Vagina (tissue), 2 donors: ENCODE measurements around the gene RNF4. TPM values are rescaled to one million over a fixed set of nuclear protein-coding genes. Genes with fewer than 3 reads are reported as not detected.

Experiments used
- DNase-seq, 2 donors: peaks; one replicate each; pipeline ENCODE4 v3.0.0-alpha.2; 2017; ENCODE audit errors: extremely low spot score in 2 of 2
- H3K27ac ChIP-seq: fragments of 200-600 bp; sonication (generic); one replicate; pipeline ENCODE4 v1.5.1; 2019
- H3K27me3 ChIP-seq: fragments of 200-600 bp; sonication (generic); one replicate; pipeline ENCODE4 v1.5.1; 2019
- H3K36me3 ChIP-seq, 2 donors: fragments of 200-600 bp; sonication (generic); one replicate each; pipeline ENCODE4 v1.5.1; 2017 to 2019
- H3K4me1 ChIP-seq: fragments of 200-600 bp; sonication (generic); one replicate; pipeline ENCODE4 v1.5.1; 2019
- H3K4me3 ChIP-seq, 2 donors: fragments of 200-600 bp; sonication (generic); 1 replicate in 1 of 2; 2 replicates in 1 of 2; pipeline ENCODE4 v1.5.1; 2016 to 2019
- H3K9me3 ChIP-seq: fragments of 200-600 bp; sonication (generic); one replicate; pipeline ENCODE4 v1.5.1; 2019
- CTCF ChIP-seq, 3 experiments: fragments of 450-650 bp in 2 of 3; fragments of 200-600 bp in 1 of 3; sonication (generic) in 1 of 3; IDR thresholded peaks; one replicate each; pipeline ENCODE4 v1.5.1; 2017 to 2019; ENCODE audit warnings: antibody characterized with exemption in 3 of 3, mild to moderate bottlenecking in 2 of 3, moderate library complexity in 2 of 3
- POLR2A ChIP-seq, 2 donors: fragments of 450-650 bp; IDR thresholded peaks; one replicate each; pipeline ENCODE4 v1.6.1; 2017; ENCODE audit warnings: antibody characterized with exemption in 2 of 2, mild to moderate bottlenecking in 2 of 2, moderate library complexity in 2 of 2
- POLR2AphosphoS5 ChIP-seq, 2 donors: sonication (generic); formaldehyde crosslinking; IDR thresholded peaks; one replicate each; pipeline ENCODE4 v1.9.0; 2017; ENCODE audit warnings: antibody characterized with exemption in 2 of 2, mild to moderate bottlenecking in 2 of 2, low read depth in 1 of 2; ENCODE audit not compliant: insufficient read depth in 1 of 2
- intact Hi-C: fragments of 100-400 bp; cut with DNase I; formaldehyde crosslinking; loops from one replicate; pipeline ENCODE4 v1.15.1; 2023
- total RNA-seq: library from RNA; depleted of rRNA; stranded (reverse); fragments of >200 nt; gene quantifications from one replicate; pipeline ENCODE4 v1.2.3, GENCODE V29; 2016

The RNF4 gene
- total RNA-seq, 1 donor from 2014 or later = 30.2 TPM

DNA sequence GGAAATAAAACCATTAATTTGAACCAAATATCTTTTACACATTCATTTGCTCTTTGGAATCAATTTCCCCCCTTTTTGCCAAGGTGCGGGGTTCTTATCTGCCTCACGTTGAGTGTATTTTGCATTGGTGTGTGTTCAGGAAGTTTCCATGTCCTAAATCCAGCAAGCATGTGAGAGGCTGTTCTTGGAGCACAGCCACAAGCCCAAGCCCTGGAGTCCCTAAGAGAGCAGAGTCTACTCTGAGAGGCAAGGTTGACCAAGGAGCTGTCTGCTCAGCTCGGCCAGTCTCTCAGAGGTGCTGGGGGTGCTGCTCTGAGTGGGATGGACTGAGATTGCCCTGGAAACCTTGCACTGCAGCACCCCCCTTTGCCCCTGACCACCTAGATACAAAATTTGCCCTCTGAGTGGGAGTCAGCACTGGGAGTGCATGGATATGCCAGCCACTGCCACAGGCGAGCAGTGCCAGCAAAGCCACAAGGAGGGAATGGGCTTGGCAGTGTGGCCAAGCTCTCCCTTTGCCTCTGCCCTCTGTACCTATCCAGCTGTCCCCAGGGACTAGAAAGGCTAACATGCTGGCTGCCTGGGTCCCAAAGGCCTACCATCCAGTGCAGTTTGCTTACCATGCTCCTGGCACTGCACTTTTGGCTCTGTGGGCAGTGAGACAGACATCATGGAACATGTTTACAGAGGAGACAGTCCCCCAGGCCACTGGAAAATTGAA is 47.1 kb downstream of the RNF4 start:
- no peak for DNase-seq
- Histone ChIP-seq H3K27me3 (no peaks in the 10 kb centered on the region), H3K27ac (peak overlapping the region; percentile 17), H3K4me3 (no peak overlapping the region), H3K4me1 (peaks cover 5% of the 10 kb centered on the region), H3K9me3 (no peaks in the 10 kb centered on the region), H3K36me3 (peaks cover 0 to 34% of the 10 kb centered on the region in 2 donors)
- intact Hi-C loops = no loop called here
- TF ChIP-seq POLR2A (IDR thresholded peaks at IDR 0.05) (no peak), CTCF (IDR thresholded peaks at IDR 0.05) (no peak), POLR2AphosphoS5 (IDR thresholded peaks at IDR 0.05; ENCODE audit: insufficient read depth in 1 of 2, low read depth in 1 of 2) (no peak)

DNA sequence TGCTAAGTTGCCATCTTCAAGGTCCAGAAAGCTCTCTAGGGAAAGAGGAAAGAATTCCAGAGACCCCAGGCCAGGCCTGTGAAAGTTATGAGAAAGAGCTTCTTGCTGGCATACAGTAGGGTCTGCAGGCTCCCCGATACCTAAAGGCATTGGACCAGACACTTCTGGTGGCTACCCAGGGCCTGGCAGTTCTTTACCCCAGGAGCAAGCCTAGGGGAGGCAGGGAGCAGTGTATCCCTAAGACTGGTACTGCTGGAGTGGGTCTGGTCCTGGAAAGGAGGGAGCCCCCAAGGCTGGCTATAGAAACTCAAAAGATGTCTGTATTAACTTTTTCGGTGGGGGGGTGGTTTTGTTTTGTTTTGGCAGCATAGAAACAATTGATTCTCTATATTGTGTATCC is 47.7 kb downstream of the RNF4 start:
- Histone ChIP-seq H3K4me3 (no peak overlapping the region), H3K27me3 (no peaks in the 10 kb centered on the region), H3K4me1 (peaks cover 5% of the 10 kb centered on the region), H3K36me3 (peaks cover 0 to 34% of the 10 kb centered on the region in 2 donors), H3K9me3 (no peaks in the 10 kb centered on the region), H3K27ac (no peak overlapping the region)
- intact Hi-C loops = no loop called here
- TF ChIP-seq POLR2A (IDR thresholded peaks at IDR 0.05) (no peak), CTCF (IDR thresholded peaks at IDR 0.05) (no peak), POLR2AphosphoS5 (IDR thresholded peaks at IDR 0.05; ENCODE audit: insufficient read depth in 1 of 2, low read depth in 1 of 2) (no peak)
- DNase-seq = no peak

GRCh38 chr4:2526559-2526958 is 57.7 kb downstream of the RNF4 start:
- Histone ChIP-seq H3K9me3 (no peaks in the 10 kb centered on the region), H3K27ac (no peak overlapping the region), H3K4me3 (no peak overlapping the region), H3K27me3 (no peaks in the 10 kb centered on the region), H3K4me1 (no peaks in the 10 kb centered on the region), H3K36me3 (no peaks in the 10 kb centered on the region)
- DNase-seq = no peak
- intact Hi-C loops = no loop called here
- no peak for TF ChIP-seq POLR2A (IDR thresholded peaks at IDR 0.05)
- TF ChIP-seq CTCF (IDR thresholded peaks at IDR 0.05) = no peak
- no peak for TF ChIP-seq POLR2AphosphoS5 (IDR thresholded peaks at IDR 0.05; ENCODE audit: insufficient read depth in 1 of 2, low read depth in 1 of 2)

- H3K4me1 ChIP-seq = peaks cover 36% of the 10 kb centered on the region
- H3K27me3 ChIP-seq = no peaks in the 10 kb centered on the region
- H3K36me3 ChIP-seq = no peaks in the 10 kb centered on the region
- peak overlapping the region; percentile 83 to 91 for H3K4me3 ChIP-seq
- no peaks in the 10 kb centered on the region for H3K9me3 ChIP-seq
- TF ChIP-seq POLR2A (IDR thresholded peaks at IDR 0.05) (no peak), CTCF (IDR thresholded peaks at IDR 0.05) (no peak), POLR2AphosphoS5 (IDR thresholded peaks at IDR 0.05; ENCODE audit: insufficient read depth in 1 of 2, low read depth in 1 of 2) (no peak)
- intact Hi-C loops = loop anchor here (5.0 kb wide), 1 partner anchor 273 kb away; the partner anchor contains the start of gene MXD4
- DNase-seq = no peak
- H3K27ac ChIP-seq = peak overlapping the region; percentile 92
These were observed 66.0 kb downstream of the RNF4 start for GRCh38 chr4:2534904-2535375.
